Heart left ventricle (tissue), 13 donors: Measurements from ENCODE around the gene RNF208.

Experiments
- CTCF ChIP-seq, 12 donors: fragments of 200-600 bp; sonication (generic) in 4 of 12; IDR thresholded peaks; one replicate each; pipeline versions ENCODE4 v1.5.0 to v1.8.0; 2018 to 2022; ENCODE audit warnings: antibody characterized with exemption in 12 of 12, mild to moderate bottlenecking in 5 of 12
- POLR2A ChIP-seq, 2 donors: fragments of 450-650 bp; IDR thresholded peaks; one replicate each; pipeline ENCODE4 v1.6.1; 2017; ENCODE audit warnings: antibody characterized with exemption in 2 of 2, mild to moderate bottlenecking in 2 of 2, moderate library complexity in 2 of 2
- donor health status: ischemic (EF 13 %, LVEDD 7.1; RV severe dilation, severe dysfunction).
- donor health status: DM: no; HTN: yes; CAD: no.
- donor health status: DM: no; HTN: no; CAD: no.
- donor health status: ischemic (EF 25% LVEDD 6.9; RV normal size, moderate dysfunction).
- donor health status: ischemic (EF 25% LVEDD 5.7; RV mildly dilated, moderate dysfunction).
- donor health status: ischemic (EF 35%, LVEDD 5.7; RV mildly dilated, moderate dysfunction).
- donor health status: nonischemic (EF 11% LVEDD 7.7; RV severe dilation, severe dysfunction).
- donor health status: DM: yes; HTN: yes; CAD: no.
- donor health status: PGD.
- donor health status: ischemic (EF 29% LVEDD 5.4; RV normal size, mild dysfunction).
- donor health status: nonischemic (EF 23%, LVEDD 6.1; RV moderate dilation, normal function).

GRCh38 chr9:137222190-137223077 lies at the start of gene RNF208:
- no peak for TF ChIP-seq POLR2A (IDR thresholded peaks at IDR 0.05)
- TF ChIP-seq CTCF (IDR thresholded peaks at IDR 0.05) = peak in 1 of 12 donors; percentile 17
